Fibroblast of the aortic adventitia (primary cell): ENCODE data around the gene CA10. TPM values are rescaled to one million over a fixed set of nuclear protein-coding genes. Genes with fewer than 3 reads are reported as not detected.

Source experiments
- DNase-seq: peaks from one replicate; pipeline ENCODE4 v3.0.0-alpha.2; 2010; ENCODE audit warnings: low read depth
- H3K4me3 ChIP-seq: 2 replicates; pipeline ENCODE4 v1.5.1; 2011; ENCODE audit warnings: low read depth, mild to moderate bottlenecking, control low read depth, low read length, moderate library complexity
- total RNA-seq: library from RNA; depleted of rRNA; stranded (reverse); fragments of >200 nt; gene quantifications from 2 replicates; pipeline ENCODE4 v1.2.3, GENCODE V29; 2012; ENCODE audit warnings: low replicate concordance
- TF ChIP-seq, protein P1 (sequence below): IDR thresholded peaks from 2 replicates; pipeline ENCODE4 v1.5.1; 2011; ENCODE audit warnings: mild to moderate bottlenecking, low read length, control low read depth, inconsistent platforms; ENCODE audit not compliant: insufficient read depth

Gene CA10
- total RNA-seq, 1 donor: not detected

DNA sequence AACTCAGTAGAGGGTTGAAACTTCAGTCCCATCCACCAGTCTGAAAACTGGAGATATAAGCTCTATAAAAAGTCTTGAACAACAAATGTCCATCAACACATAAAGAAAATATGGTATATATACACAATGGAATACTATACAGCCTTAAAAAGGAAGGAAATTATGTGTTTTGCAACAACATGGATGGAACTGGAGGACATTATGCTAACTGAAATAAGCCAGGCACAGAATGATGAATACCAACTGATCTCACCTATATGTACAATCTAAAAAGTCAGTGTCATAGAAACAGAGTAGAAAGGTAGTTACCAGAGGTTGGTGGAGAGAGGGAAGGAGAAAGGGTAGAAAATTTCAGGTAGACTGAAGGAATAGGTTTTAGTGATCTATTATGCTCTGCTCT, 438.1 kb downstream of the CA10 start:
- DNase-seq: no peak
- TF ChIP-seq, protein P1, sequence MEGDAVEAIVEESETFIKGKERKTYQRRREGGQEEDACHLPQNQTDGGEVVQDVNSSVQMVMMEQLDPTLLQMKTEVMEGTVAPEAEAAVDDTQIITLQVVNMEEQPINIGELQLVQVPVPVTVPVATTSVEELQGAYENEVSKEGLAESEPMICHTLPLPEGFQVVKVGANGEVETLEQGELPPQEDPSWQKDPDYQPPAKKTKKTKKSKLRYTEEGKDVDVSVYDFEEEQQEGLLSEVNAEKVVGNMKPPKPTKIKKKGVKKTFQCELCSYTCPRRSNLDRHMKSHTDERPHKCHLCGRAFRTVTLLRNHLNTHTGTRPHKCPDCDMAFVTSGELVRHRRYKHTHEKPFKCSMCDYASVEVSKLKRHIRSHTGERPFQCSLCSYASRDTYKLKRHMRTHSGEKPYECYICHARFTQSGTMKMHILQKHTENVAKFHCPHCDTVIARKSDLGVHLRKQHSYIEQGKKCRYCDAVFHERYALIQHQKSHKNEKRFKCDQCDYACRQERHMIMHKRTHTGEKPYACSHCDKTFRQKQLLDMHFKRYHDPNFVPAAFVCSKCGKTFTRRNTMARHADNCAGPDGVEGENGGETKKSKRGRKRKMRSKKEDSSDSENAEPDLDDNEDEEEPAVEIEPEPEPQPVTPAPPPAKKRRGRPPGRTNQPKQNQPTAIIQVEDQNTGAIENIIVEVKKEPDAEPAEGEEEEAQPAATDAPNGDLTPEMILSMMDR: no peak
- H3K4me3 ChIP-seq: no peak overlapping the region

DNA sequence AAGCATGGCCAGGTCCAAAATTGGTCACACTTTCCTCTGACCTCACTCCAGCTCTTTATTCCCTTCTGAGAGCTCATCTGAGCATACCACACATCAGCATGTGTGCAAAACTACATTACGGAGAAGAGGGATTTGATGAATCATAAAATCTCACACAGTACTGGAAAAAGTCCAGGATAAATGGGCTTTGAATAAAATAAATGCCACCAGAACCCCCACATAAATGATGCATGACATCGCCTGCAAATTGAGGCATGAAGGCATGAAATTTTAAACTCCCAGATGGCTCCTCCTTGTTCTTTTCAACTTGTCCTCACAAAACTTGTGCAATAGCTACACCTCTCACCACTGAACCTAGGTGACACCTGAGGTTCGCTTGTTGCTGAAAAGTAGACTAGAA, 439.5 kb downstream of the CA10 start:
- TF ChIP-seq, protein P1: no peak
- H3K4me3 ChIP-seq: no peak overlapping the region
- no peak for DNase-seq

GRCh38 chr17:51711581-51711980, 446.9 kb downstream of the CA10 start:
- no peak overlapping the region for H3K4me3 ChIP-seq
- TF ChIP-seq, protein P1: no peak
- DNase-seq: no peak

DNA sequence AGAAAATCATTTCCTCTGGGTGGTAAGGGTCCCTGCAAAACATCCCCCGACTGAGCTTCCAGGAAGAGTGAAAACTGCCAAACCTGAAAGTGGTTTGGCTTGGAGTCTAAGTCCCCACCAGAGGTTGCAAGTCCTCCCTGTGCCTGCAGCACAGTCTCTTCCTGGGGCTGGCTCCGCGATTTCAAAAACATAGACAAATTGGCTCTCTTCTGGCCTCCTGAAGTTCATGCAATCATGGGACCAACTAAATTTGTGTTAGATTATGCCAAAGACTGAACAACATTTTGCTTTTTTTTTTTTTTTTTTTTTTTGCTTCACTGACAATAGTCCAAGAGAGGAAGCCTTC, 447.9 kb downstream of the CA10 start:
- no peak overlapping the region for H3K4me3 ChIP-seq
- TF ChIP-seq, protein P1: no peak
- DNase-seq: no peak

DNA sequence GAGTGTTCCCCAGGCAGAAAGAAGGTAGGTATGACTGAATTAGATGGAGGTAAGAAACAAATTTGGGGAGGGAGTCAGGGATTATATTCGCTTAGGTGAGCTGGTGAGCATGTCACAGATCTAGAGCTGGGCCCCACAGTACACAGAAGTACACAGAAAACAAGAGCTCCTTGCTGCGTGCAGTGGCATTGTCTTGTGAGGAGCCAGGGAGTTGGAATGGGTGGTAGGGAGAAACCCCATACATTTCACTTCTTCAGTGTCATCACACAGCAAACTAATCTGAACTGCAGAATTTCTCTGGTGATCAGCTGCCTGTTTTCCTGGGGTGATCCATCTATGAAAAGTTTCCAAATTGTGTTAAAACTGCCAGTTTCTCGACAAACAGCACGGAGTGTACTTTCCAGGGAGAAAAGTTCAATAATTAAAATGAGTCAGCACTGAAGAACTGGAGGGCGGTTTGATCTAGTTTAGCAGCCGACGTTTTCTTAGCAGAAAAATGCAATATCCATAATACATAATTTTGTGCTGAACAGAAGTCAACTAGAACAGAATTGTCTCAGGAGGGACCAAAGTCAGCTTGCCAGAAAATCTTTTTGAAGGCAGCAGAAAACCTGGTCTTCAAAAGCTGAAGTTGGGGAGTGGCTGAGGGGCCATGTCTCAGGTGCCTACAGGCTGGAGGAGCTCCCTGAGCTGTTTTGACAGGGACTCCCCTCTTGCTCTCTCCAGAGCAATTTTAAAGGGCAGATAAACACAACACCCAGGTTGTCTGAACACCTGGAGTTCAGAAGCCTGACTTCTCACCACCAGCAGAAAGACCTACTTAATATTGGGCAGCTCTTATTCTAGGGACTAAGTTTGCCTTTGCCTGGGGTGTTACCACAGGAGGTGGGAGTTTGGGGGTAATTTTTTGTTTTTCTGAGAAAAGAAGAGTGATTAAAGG, 448.6 kb downstream of the CA10 start:
- DNase-seq: no peak
- TF ChIP-seq, protein P1: no peak
- no peak overlapping the region for H3K4me3 ChIP-seq

GRCh38 chr17:51707216-51707615, 451.3 kb downstream of the CA10 start:
- TF ChIP-seq, protein P1: no peak
- H3K4me3 ChIP-seq: no peak overlapping the region
- DNase-seq: no peak
